Retina (tissue), 1 donor: ENCODE data around the gene APAF1.

Experiments
- DNase-seq: peaks from one replicate; pipeline ENCODE4 v3.0.0-alpha.2; 2016

APAF1 gene

DNA sequence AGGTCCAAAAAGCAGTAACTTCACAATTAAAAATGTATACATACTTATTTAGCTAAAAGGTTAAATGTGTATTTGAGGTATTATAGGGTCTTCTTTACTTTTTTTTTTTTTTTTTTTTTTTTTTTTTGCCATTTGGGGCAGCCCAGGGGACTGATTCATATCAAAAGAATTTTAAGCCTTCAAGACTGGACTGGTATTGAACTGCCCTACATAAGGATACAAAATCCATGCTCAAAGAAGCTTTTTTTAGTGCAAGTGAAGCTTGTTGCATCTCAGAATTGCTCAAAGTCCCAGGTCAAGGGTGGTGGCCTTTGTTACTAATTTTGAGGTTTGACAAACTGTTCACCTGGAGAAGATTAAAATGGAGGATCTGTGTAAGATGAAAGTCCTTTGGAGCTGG, 124.0 kb downstream of the APAF1 start:
- no peak for DNase-seq

DNA sequence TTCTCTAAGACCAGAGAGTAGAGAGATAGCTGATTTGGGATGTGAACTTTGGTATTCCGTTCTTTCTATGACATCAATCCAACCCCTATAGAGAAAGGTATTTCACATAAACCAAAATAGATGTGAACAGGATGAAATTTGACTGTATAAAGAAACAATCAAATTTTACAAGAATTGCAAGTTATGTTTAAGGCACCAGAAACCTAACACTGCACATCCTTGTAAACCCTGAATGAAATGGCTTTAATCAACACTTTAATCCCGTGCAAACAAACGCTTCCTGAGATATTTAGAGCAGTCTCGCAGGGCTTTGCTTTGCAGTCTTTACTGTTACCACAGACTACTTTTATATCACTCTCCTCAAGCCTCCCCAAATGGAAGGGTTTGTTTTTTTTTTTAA, 125.1 kb downstream of the APAF1 start:
- DNase-seq, result no peak

DNA sequence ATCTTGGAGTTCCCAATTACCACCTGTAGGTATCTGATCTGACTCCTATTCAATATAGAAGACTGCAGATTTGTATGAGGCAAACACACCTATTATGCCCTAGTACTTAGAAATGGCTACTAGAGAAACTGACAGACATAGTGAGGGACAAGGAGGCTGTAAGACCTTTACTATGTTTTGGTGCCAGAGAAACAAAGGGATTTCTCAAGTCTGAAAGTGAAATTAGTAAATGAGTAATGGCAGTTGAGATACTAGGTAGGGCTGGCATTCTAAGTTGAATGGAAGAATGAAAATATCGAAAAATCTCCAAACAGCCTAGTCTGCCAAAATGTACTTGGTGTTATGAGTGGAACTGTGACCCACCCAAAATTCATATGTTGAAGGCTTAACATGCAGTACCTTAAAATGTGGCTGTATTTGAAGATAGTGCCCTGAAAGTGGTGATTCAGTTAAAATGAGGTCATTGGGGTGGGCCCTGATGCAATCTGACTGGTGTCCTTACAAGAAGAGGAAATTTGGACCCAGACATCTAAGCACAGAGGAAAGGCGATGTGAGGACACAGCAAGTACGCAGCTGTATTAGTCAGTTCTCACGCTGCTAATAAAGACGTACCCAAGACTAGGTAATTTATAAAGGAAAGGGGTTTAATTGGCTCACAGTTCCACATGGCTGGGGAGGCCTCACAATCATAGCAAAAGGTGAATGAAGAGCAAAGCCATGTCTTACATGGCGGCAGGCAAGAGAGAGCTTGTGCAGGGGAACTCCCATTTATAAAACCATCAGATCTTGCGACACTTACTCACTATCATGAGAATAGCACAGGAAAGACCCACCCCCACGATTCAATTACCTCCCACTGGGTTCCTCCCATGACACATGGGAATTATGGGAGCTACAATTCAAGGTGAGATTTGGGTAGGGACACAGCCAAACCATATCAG, 127.0 kb downstream of the APAF1 start:
- no peak for DNase-seq

DNA sequence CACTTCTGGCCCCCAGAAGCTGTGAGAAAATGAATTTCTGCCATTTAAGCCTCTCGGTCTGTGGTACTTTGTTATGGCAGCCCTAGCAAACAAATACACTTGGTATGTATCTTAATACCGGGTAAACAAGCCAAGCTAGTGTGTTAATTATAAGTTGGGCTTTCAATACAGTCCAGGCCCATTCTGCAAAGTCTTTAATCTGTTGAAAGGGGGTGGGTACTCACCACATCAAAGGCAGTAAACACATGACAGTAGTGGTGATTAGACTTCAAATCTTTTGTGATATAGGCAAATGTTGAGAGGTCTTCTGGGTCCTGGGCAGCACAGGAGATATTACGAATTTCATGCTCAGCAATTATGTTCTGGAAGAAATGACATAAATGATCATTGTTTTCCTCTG, 127.7 kb downstream of the APAF1 start:
- no peak for DNase-seq

GRCh38 chr12:98780261-98780660, 135.2 kb downstream of the APAF1 start:
- no peak for DNase-seq

DNA sequence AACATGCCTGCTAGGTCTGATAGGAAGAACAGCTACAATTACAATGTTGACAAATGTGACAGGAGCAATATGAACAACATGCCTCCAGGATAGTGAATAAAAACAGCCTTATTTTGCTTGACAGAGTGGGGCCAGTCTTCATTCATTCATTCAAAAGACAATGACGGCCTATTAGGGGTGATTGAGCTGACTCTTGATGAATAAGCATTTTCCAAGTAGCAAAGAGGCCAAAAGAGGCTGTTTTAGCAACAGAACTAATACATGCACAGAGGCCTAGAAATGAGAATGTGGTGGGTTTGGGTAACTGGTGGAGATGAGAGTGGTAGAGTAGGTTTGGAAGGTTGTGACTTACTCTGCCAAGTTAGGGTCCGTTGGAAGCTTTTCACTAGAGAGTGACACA, 138.3 kb downstream of the APAF1 start:
- DNase-seq, result no peak
